AG08396 (cell line): ENCODE measurements around the gene NXF3.
"Not testable (repeated sequence)": the region's sequence is repeated elsewhere in the genome, so short reads cannot be mapped to it uniquely, and the experiment has no call there.

Source experiments
- DNase-seq: peaks from one replicate; pipeline ENCODE4 v3.0.0; 2012; ENCODE audit warnings: low spot score, mixed read lengths

NXF3 gene

DNA sequence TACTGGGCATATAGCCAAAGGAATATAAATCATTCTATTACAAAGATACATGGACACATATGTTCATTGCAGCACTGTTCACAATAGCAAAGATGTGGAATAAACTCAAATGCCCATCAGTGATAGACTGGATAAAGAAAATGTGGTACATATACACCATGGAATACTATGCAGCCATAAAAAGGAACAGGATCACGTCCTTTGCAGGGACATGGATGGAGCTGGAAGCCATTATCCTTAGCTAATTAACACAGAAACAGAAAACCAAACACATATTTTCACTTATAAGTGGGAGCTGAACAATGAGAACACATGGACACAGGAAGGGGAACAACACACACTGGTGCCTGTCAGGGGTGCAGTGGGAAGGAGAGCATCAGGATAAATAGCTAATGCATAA, 59.6 kb downstream of the NXF3 start:
- not testable (repeated sequence) for DNase-seq
